Mesothelial cell of epicardium (in vitro differentiated cells): ENCODE results near the gene HOGA1. TPM values are rescaled to one million over a fixed set of nuclear protein-coding genes. Genes with fewer than 3 reads are reported as not detected.
"Not testable (repeated sequence)": the region's sequence is repeated elsewhere in the genome, so short reads cannot be mapped to it uniquely, and the experiment has no call there.

Source experiments
- DNase-seq, 2 experiments: peaks; one replicate each; pipeline ENCODE4 v3.0.0; 2021; ENCODE audit warnings: low spot score in 2 of 2; ENCODE audit not compliant: unreplicated experiment in 2 of 2
- H3K27ac Mint-ChIP-seq: 2 replicates; pipeline ENCODE4 v1.8.0; 2021; ENCODE audit warnings: mixed read lengths
- H3K27me3 Mint-ChIP-seq: 2 replicates; pipeline ENCODE4 v1.8.0; 2021; ENCODE audit warnings: low read depth, mixed read lengths
- H3K36me3 Mint-ChIP-seq: 2 replicates; pipeline ENCODE4 v1.8.0; 2021; ENCODE audit warnings: mixed read lengths
- H3K4me1 Mint-ChIP-seq: 2 replicates; pipeline ENCODE4 v1.8.0; 2021; ENCODE audit warnings: mixed read lengths
- H3K4me3 Mint-ChIP-seq: 2 replicates; pipeline ENCODE4 v1.8.0; 2021; ENCODE audit warnings: mild to moderate bottlenecking, moderate library complexity, mixed read lengths
- H3K9me3 Mint-ChIP-seq: 2 replicates; pipeline ENCODE4 v1.8.0; 2021; ENCODE audit warnings: mixed read lengths
- CTCF ChIP-seq: fragments of 200-600 bp; sonication (generic); IDR thresholded peaks from one replicate; pipeline ENCODE4 v1.5.0; 2021; ENCODE audit warnings: antibody characterized with exemption; ENCODE audit not compliant: unreplicated experiment
- total RNA-seq: library from RNA; stranded (reverse); gene quantifications from 3 replicates; pipeline ENCODE4 v1.2.1, GENCODE V29; 2021

HOGA1 gene
- total RNA-seq, 1 donor from 2014 or later, result 0.31 TPM

GRCh38 chr10:97575127-97575668, 9.0 kb upstream of the HOGA1 start:
- H3K4me3 Mint-ChIP-seq, result no peak overlapping the region
- no peaks in the 10 kb centered on the region for H3K9me3 Mint-ChIP-seq
- no peak for TF ChIP-seq CTCF
- peaks cover 27% of the 10 kb centered on the region for H3K4me1 Mint-ChIP-seq
- no peak for DNase-seq
- H3K36me3 Mint-ChIP-seq, result no peaks in the 10 kb centered on the region
- H3K27ac Mint-ChIP-seq, result no peak overlapping the region
- H3K27me3 Mint-ChIP-seq, result no peaks in the 10 kb centered on the region

GRCh38 chr10:97576487-97576886, 7.7 kb upstream of the HOGA1 start:
- H3K9me3 Mint-ChIP-seq, H3K36me3 Mint-ChIP-seq, DNase-seq, H3K4me3 Mint-ChIP-seq, H3K27me3 Mint-ChIP-seq: not testable (repeated sequence)
- Mint-ChIP-seq H3K4me1 (peaks cover 23% of the 10 kb centered on the region), H3K27ac (peak overlapping the region; percentile 59)

GRCh38 chr10:97577701-97578100, 6.5 kb upstream of the HOGA1 start:
- Mint-ChIP-seq H3K9me3 (no peaks in the 10 kb centered on the region), H3K4me3 (no peak overlapping the region), H3K4me1 (peaks cover 14% of the 10 kb centered on the region), H3K36me3 (no peaks in the 10 kb centered on the region), H3K27me3 (no peaks in the 10 kb centered on the region), H3K27ac (no peak overlapping the region)
- TF ChIP-seq CTCF, result no peak
- DNase-seq, result no peak

GRCh38 chr10:97578171-97578844, 5.9 kb upstream of the HOGA1 start:
- Mint-ChIP-seq H3K27ac (no peak overlapping the region), H3K4me1 (peaks cover 9% of the 10 kb centered on the region), H3K9me3 (no peaks in the 10 kb centered on the region), H3K36me3 (no peaks in the 10 kb centered on the region), H3K27me3 (no peaks in the 10 kb centered on the region), H3K4me3 (no peak overlapping the region)
- DNase-seq, result no peak
- TF ChIP-seq CTCF, result no peak

GRCh38 chr10:97580421-97581367, 3.5 kb upstream of the HOGA1 start:
- H3K27me3 Mint-ChIP-seq, result no peaks in the 10 kb centered on the region
- DNase-seq, result no peak
- TF ChIP-seq CTCF, result no peak
- no peak overlapping the region for H3K4me3 Mint-ChIP-seq
- H3K27ac Mint-ChIP-seq, result no peak overlapping the region
- no peaks in the 10 kb centered on the region for H3K36me3 Mint-ChIP-seq
- H3K4me1 Mint-ChIP-seq, result peaks cover 6% of the 10 kb centered on the region
- H3K9me3 Mint-ChIP-seq, result no peaks in the 10 kb centered on the region

GRCh38 chr10:97582169-97582568, 2.0 kb upstream of the HOGA1 start:
- no peak overlapping the region for H3K4me3 Mint-ChIP-seq
- TF ChIP-seq CTCF, result no peak

More at GRCh38 chr10:97582169-97582568, 2.0 kb upstream of the HOGA1 start:
- H3K4me1 Mint-ChIP-seq, result peaks cover 6% of the 10 kb centered on the region
- H3K9me3 Mint-ChIP-seq, result no peaks in the 10 kb centered on the region
- no peaks in the 10 kb centered on the region for H3K27me3 Mint-ChIP-seq
- no peak for DNase-seq
- no peak overlapping the region for H3K27ac Mint-ChIP-seq
- H3K36me3 Mint-ChIP-seq, result no peaks in the 10 kb centered on the region
